HCT116 (cell line): ENCODE measurements around the gene HDGF.

Source experiments
- YY1 ChIP-seq: IDR thresholded peaks from 2 replicates; pipeline ENCODE4 v1.6.1; 2011; ENCODE audit warnings: low read length, low read depth, moderate library complexity, mild to moderate bottlenecking; ENCODE audit not compliant: insufficient replicate concordance; ENCODE audit errors: extremely low read depth
- TF ChIP-seq, protein P1 (sequence below), 3 experiments: fragments of 200-600 bp in 1 of 3; sonication (generic) in 1 of 3; IDR thresholded peaks in 2 of 3; conservative IDR thresholded peaks in 1 of 3; 2 replicates each; pipeline ENCODE4 v1.5.1; 2012 to 2017; ENCODE audit warnings: low read depth in 2 of 3, low read length in 2 of 3, antibody characterized with exemption in 1 of 3, borderline replicate concordance in 1 of 3, control low read depth in 1 of 3, mild to moderate bottlenecking in 1 of 3, mixed read lengths in 1 of 3, mixed run types in 1 of 3, moderate library complexity in 1 of 3; ENCODE audit not compliant: insufficient read depth in 1 of 3
- TF ChIP-seq, protein P2 (sequence below): IDR thresholded peaks from 2 replicates; pipeline ENCODE4 v1.6.1; 2012; ENCODE audit warnings: low read depth
- TF ChIP-seq, protein P3 (sequence below): IDR thresholded peaks from 2 replicates; pipeline ENCODE4 v1.6.1; 2012

DNA sequence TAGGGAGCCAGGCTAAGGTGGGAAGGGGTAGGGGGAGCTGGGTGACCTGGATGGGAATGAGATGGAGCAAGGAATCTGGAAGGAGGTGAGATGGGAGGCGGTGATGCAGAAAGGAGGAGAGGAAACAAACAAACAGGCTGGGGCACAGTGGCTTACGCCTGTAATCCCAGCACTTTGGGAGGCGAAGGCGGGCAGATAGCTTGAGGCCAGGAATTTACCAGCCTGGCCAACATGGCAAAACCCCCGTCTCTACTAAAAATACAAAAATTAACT is 56.8 kb downstream of the HDGF start:
- TF ChIP-seq, protein P1, sequence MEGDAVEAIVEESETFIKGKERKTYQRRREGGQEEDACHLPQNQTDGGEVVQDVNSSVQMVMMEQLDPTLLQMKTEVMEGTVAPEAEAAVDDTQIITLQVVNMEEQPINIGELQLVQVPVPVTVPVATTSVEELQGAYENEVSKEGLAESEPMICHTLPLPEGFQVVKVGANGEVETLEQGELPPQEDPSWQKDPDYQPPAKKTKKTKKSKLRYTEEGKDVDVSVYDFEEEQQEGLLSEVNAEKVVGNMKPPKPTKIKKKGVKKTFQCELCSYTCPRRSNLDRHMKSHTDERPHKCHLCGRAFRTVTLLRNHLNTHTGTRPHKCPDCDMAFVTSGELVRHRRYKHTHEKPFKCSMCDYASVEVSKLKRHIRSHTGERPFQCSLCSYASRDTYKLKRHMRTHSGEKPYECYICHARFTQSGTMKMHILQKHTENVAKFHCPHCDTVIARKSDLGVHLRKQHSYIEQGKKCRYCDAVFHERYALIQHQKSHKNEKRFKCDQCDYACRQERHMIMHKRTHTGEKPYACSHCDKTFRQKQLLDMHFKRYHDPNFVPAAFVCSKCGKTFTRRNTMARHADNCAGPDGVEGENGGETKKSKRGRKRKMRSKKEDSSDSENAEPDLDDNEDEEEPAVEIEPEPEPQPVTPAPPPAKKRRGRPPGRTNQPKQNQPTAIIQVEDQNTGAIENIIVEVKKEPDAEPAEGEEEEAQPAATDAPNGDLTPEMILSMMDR (IDR thresholded peaks at IDR 0.05 in 2 of 3, conservative IDR thresholded peaks at IDR 0.05 in 1 of 3; ENCODE audit: borderline replicate concordance in 1 of 3, insufficient read depth in 1 of 3, low read depth in 2 of 3, low read length in 2 of 3) = no peak
- TF ChIP-seq, protein P2, sequence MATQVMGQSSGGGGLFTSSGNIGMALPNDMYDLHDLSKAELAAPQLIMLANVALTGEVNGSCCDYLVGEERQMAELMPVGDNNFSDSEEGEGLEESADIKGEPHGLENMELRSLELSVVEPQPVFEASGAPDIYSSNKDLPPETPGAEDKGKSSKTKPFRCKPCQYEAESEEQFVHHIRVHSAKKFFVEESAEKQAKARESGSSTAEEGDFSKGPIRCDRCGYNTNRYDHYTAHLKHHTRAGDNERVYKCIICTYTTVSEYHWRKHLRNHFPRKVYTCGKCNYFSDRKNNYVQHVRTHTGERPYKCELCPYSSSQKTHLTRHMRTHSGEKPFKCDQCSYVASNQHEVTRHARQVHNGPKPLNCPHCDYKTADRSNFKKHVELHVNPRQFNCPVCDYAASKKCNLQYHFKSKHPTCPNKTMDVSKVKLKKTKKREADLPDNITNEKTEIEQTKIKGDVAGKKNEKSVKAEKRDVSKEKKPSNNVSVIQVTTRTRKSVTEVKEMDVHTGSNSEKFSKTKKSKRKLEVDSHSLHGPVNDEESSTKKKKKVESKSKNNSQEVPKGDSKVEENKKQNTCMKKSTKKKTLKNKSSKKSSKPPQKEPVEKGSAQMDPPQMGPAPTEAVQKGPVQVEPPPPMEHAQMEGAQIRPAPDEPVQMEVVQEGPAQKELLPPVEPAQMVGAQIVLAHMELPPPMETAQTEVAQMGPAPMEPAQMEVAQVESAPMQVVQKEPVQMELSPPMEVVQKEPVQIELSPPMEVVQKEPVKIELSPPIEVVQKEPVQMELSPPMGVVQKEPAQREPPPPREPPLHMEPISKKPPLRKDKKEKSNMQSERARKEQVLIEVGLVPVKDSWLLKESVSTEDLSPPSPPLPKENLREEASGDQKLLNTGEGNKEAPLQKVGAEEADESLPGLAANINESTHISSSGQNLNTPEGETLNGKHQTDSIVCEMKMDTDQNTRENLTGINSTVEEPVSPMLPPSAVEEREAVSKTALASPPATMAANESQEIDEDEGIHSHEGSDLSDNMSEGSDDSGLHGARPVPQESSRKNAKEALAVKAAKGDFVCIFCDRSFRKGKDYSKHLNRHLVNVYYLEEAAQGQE = no peak
- TF ChIP-seq YY1 = no peak
- TF ChIP-seq, protein P3, sequence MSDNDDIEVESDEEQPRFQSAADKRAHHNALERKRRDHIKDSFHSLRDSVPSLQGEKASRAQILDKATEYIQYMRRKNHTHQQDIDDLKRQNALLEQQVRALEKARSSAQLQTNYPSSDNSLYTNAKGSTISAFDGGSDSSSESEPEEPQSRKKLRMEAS = no peak
